GM11168 (cell line): ENCODE measurements around the gene ORM2.

ENCODE experiments used
- in situ Hi-C: fragments of 300-500 bp; cut with MboI; formaldehyde crosslinking; loops from one replicate; pipeline ENCODE4 v1.12.0; 2022; ENCODE audit warnings: low sequenced_read_pairs; ENCODE audit not compliant: unreplicated experiment

The ORM2 gene

GRCh38 chr9:114344692-114345091 is 15.0 kb downstream of the ORM2 start:
- in situ Hi-C loops, result no loop called here

GRCh38 chr9:114345493-114346065 is 15.9 kb downstream of the ORM2 start:
- in situ Hi-C loops, result no loop called here

GRCh38 chr9:114346146-114346545 is 16.5 kb downstream of the ORM2 start:
- in situ Hi-C loops, result no loop called here

- in situ Hi-C loops, result no loop called here
Observed at GRCh38 chr9:114347675-114348074, 18.0 kb downstream of the ORM2 start.

GRCh38 chr9:114348261-114348905 is 18.7 kb downstream of the ORM2 start:
- in situ Hi-C loops, result no loop called here

GRCh38 chr9:114348906-114349482 is 19.3 kb downstream of the ORM2 start:
- in situ Hi-C loops, result no loop called here

GRCh38 chr9:114349713-114350480 is 20.2 kb downstream of the ORM2 start:
- in situ Hi-C loops, result no loop called here

- in situ Hi-C loops, result no loop called here
Observed at GRCh38 chr9:114350636-114351401, 21.1 kb downstream of the ORM2 start.

GRCh38 chr9:114351932-114352331 is 22.3 kb downstream of the ORM2 start:
- in situ Hi-C loops, result no loop called here

- in situ Hi-C loops, result no loop called here
Observed at GRCh38 chr9:114355821-114356220, 26.2 kb downstream of the ORM2 start.

GRCh38 chr9:114356792-114357191 is 27.1 kb downstream of the ORM2 start:
- in situ Hi-C loops, result no loop called here

GRCh38 chr9:114357360-114357759 is 27.7 kb downstream of the ORM2 start:
- in situ Hi-C loops, result no loop called here

GRCh38 chr9:114357911-114358328 is 28.3 kb downstream of the ORM2 start:
- in situ Hi-C loops, result no loop called here

GRCh38 chr9:114359801-114360200 is 30.1 kb downstream of the ORM2 start:
- in situ Hi-C loops, result no loop called here

- in situ Hi-C loops, result no loop called here
Observed at GRCh38 chr9:114361542-114361941, 31.9 kb downstream of the ORM2 start.

- in situ Hi-C loops, result no loop called here
Observed at GRCh38 chr9:114362394-114362793, 32.7 kb downstream of the ORM2 start.

- in situ Hi-C loops, result no loop called here
Observed at GRCh38 chr9:114363424-114363823, 33.8 kb downstream of the ORM2 start.

GRCh38 chr9:114364134-114365041 is 34.7 kb downstream of the ORM2 start:
- in situ Hi-C loops, result no loop called here

GRCh38 chr9:114365194-114365593 is 35.5 kb downstream of the ORM2 start:
- in situ Hi-C loops, result no loop called here
